ENCODE results near the gene MFSD6. TPM values are rescaled to one million over a fixed set of nuclear protein-coding genes. Genes with fewer than 3 reads are reported as not detected.

The MFSD6 gene
- total RNA-seq, 1 experiment from 2014 or later = 20.9 TPM

DNA sequence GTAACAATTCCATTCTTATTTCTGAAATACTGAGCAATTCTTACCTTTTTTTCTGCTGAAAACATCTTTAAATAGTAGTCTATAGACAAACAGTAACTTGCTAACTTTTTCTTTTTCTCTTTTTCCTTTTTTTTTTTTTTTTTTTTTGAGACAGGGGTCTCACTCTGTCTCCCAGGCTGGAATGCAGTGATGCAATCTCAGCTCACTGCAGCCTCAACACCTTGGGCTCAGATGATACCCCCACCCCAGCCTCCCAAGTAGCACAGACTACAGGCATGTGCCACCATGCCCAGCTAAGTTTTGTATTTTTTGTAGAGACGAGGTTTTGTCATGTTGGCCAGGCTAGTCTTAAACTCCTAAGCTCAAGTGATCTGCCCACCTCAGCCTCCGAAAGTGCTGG is 42.2 kb downstream of the MFSD6 start:
- Histone ChIP-seq H3K36me3 (ENCODE audit: low read depth, low read length) (no peaks in the 10 kb centered on the region), H3K4me2 (ENCODE audit: low read length) (no peak overlapping the region), H3K4me1 (ENCODE audit: insufficient read depth, low read length) (no peaks in the 10 kb centered on the region), H3K27ac (ENCODE audit: low read length) (no peak overlapping the region), H3K4me3 (ENCODE audit: low read length) (no peak overlapping the region), H3K9ac (ENCODE audit: low read length) (no peak overlapping the region), H3K9me2 (replicated peaks; ENCODE audit: low read length) (no peaks in the 10 kb centered on the region), H2AFZ (ENCODE audit: low read length) (no peak overlapping the region), H3F3A (ENCODE audit: low read length, unreplicated experiment) (no peaks in the 10 kb centered on the region), H3K9me3 (ENCODE audit: low read length) (no peaks in the 10 kb centered on the region), H3K79me2 (ENCODE audit: low read length) (no peaks in the 10 kb centered on the region), H3K27me3 (ENCODE audit: low read length) (no peaks in the 10 kb centered on the region), H4K20me1 (ENCODE audit: low read length) (no peaks in the 10 kb centered on the region)
- DNase-seq = no peak
- no TSS peak for BruUV-seq (replicated peaks)
- ChIA-PET CTCF (interaction anchor here (0.7 kb wide), 1 partner anchor 627 kb away, joined by 7 read pairs; no protein-coding TSS in a partner anchor), POLR2A (ENCODE audit: unreplicated experiment) (no interaction called here)
- intact Hi-C loops (cut with micrococcal nuclease) = no loop called here
- no peak for TF ChIP-seq EZH2 (IDR thresholded peaks at IDR 0.05; ENCODE audit: low read length, unreplicated experiment)
- TF ChIP-seq, protein P1, sequence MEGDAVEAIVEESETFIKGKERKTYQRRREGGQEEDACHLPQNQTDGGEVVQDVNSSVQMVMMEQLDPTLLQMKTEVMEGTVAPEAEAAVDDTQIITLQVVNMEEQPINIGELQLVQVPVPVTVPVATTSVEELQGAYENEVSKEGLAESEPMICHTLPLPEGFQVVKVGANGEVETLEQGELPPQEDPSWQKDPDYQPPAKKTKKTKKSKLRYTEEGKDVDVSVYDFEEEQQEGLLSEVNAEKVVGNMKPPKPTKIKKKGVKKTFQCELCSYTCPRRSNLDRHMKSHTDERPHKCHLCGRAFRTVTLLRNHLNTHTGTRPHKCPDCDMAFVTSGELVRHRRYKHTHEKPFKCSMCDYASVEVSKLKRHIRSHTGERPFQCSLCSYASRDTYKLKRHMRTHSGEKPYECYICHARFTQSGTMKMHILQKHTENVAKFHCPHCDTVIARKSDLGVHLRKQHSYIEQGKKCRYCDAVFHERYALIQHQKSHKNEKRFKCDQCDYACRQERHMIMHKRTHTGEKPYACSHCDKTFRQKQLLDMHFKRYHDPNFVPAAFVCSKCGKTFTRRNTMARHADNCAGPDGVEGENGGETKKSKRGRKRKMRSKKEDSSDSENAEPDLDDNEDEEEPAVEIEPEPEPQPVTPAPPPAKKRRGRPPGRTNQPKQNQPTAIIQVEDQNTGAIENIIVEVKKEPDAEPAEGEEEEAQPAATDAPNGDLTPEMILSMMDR (conservative IDR thresholded peaks at IDR 0.05; ENCODE audit: low read depth, low read length) = no peak
- TF ChIP-seq EZH2phosphoT487 (IDR thresholded peaks at IDR 0.05; ENCODE audit: borderline replicate concordance, low read length) = no peak
- no peak for ATAC-seq

DNA sequence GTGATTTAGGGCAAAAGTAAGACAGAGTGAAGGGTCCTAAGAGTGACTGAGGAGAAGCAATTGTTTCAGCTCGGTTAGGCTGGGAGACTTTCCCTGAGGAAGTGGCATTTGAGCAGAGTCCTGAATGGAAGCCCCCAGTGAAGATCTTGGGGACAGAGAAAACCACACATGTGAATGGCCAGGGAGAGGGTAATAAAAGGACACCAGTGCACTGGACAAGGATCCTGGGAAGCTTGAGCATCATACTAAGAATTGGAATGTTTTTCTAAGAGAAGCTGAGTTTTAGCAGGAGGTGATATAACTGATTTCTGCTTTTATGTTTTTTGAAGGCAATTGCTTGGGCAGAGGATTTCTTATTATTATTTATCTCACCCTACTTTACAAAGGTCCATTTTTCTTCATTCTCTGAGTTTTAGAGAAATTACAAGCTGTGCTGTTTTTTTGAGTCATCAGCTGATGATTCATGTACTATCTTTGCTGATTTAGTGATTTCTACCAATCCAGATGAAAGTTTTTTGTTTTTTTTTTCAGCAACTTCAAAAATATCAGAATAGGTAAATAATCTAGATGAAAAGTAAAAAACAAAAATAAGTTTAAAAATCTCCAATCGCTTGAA is 43.5 kb downstream of the MFSD6 start:
- POLR2A ChIA-PET (ENCODE audit: unreplicated experiment) = no interaction called here
- H3K4me2 ChIP-seq (ENCODE audit: low read length) = no peak overlapping the region
- intact Hi-C loops (cut with micrococcal nuclease) = no loop called here
- no peaks in the 10 kb centered on the region for H3K4me1 ChIP-seq (ENCODE audit: insufficient read depth, low read length)
- H3F3A ChIP-seq (ENCODE audit: low read length, unreplicated experiment) = no peaks in the 10 kb centered on the region
- H2AFZ ChIP-seq (ENCODE audit: low read length) = no peak overlapping the region
- H3K27me3 ChIP-seq (ENCODE audit: low read length) = no peaks in the 10 kb centered on the region
- TF ChIP-seq EZH2 (IDR thresholded peaks at IDR 0.05; ENCODE audit: low read length, unreplicated experiment) (no peak), EZH2phosphoT487 (IDR thresholded peaks at IDR 0.05; ENCODE audit: borderline replicate concordance, low read length) (no peak)
- H3K9me2 ChIP-seq (replicated peaks; ENCODE audit: low read length) = no peaks in the 10 kb centered on the region
- no TSS peak for BruUV-seq (replicated peaks)
- DNase-seq (peak; percentile 5), ATAC-seq (no peak)
- CTCF ChIA-PET = no interaction called here
- H3K27ac ChIP-seq (ENCODE audit: low read length) = no peak overlapping the region
- H3K4me3 ChIP-seq (ENCODE audit: low read length) = no peak overlapping the region
- H3K9me3 ChIP-seq (ENCODE audit: low read length) = no peaks in the 10 kb centered on the region
- H3K79me2 ChIP-seq (ENCODE audit: low read length) = no peaks in the 10 kb centered on the region
- no peaks in the 10 kb centered on the region for H4K20me1 ChIP-seq (ENCODE audit: low read length)
- no peak overlapping the region for H3K9ac ChIP-seq (ENCODE audit: low read length)
- H3K36me3 ChIP-seq (ENCODE audit: low read depth, low read length) = no peaks in the 10 kb centered on the region

DNA sequence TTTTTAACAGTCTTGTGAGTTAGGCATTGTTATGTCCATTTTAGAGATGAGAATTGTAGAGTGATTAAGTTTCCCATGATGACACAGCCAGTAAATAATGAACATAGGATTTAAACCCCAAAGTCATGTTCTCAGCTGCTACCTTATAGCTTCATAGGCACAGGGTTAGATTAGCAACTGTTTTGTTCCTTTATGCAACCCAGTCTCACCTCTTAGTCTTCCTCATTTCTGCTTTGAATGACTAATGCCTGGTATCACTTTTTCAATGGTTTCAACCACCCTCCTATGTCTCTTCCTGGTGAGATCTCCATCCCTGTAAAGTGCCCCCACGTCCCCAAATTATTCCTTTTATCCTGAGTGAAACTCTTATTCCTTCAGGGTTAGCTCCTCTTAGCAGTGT is 44.3 kb downstream of the MFSD6 start:
- DNase-seq = no peak
- intact Hi-C loops (cut with micrococcal nuclease) = no loop called here
- Histone ChIP-seq H3K27me3 (ENCODE audit: low read length) (no peaks in the 10 kb centered on the region), H2AFZ (ENCODE audit: low read length) (no peak overlapping the region), H3K36me3 (ENCODE audit: low read depth, low read length) (no peaks in the 10 kb centered on the region), H3K4me3 (ENCODE audit: low read length) (no peak overlapping the region), H3K4me1 (ENCODE audit: insufficient read depth, low read length) (no peaks in the 10 kb centered on the region), H3K27ac (ENCODE audit: low read length) (no peak overlapping the region), H3K9me2 (replicated peaks; ENCODE audit: low read length) (no peaks in the 10 kb centered on the region), H3K4me2 (ENCODE audit: low read length) (no peak overlapping the region), H3K9ac (ENCODE audit: low read length) (no peak overlapping the region), H4K20me1 (ENCODE audit: low read length) (no peaks in the 10 kb centered on the region), H3K9me3 (ENCODE audit: low read length) (no peaks in the 10 kb centered on the region), H3K79me2 (ENCODE audit: low read length) (no peaks in the 10 kb centered on the region), H3F3A (ENCODE audit: low read length, unreplicated experiment) (no peaks in the 10 kb centered on the region)
- POLR2A ChIA-PET (ENCODE audit: unreplicated experiment) = no interaction called here
- no TSS peak for BruUV-seq (replicated peaks)
- ATAC-seq = no peak
- no peak for TF ChIP-seq EZH2phosphoT487 (IDR thresholded peaks at IDR 0.05; ENCODE audit: borderline replicate concordance, low read length)
- no peak for TF ChIP-seq EZH2 (IDR thresholded peaks at IDR 0.05; ENCODE audit: low read length, unreplicated experiment)
- TF ChIP-seq, protein P1 (conservative IDR thresholded peaks at IDR 0.05; ENCODE audit: low read depth, low read length) = no peak
- CTCF ChIA-PET = no interaction called here

Data from PC-3 (cell line).